ENCODE results near the gene TTC7B.

DNA sequence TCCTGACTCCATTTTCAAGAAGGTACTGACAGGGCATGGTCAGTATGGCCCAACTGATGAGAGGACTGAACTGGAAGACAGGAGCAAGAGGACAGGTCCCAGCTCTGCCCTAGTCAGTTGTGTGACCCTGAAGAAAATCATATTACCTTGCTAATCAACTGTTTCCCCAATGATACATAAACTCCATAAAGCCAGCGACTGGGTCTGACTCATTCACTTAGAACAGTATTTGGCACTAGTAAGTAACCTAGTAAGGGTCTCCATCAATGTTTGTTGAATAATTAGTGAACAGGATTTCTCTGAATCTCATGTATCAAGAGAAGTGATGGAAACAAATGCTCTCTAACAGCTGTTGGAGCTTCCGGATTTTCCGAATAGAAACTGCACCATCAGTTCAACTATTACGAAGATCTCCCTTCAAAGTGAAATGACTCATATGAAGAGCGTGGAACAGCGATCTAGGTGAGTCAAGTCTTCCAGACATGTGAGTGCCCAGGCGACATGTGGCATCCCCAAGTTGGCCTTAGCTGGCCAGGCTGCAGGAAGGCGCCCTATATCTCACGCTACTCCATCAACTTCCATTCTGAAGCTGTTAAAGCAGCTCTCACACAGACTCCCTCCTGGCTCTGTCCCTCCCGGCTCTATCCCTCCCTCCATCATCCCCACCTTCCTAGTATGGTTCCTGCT, 94.5 kb downstream of the TTC7B start:
- TF ChIP-seq, protein P1, sequence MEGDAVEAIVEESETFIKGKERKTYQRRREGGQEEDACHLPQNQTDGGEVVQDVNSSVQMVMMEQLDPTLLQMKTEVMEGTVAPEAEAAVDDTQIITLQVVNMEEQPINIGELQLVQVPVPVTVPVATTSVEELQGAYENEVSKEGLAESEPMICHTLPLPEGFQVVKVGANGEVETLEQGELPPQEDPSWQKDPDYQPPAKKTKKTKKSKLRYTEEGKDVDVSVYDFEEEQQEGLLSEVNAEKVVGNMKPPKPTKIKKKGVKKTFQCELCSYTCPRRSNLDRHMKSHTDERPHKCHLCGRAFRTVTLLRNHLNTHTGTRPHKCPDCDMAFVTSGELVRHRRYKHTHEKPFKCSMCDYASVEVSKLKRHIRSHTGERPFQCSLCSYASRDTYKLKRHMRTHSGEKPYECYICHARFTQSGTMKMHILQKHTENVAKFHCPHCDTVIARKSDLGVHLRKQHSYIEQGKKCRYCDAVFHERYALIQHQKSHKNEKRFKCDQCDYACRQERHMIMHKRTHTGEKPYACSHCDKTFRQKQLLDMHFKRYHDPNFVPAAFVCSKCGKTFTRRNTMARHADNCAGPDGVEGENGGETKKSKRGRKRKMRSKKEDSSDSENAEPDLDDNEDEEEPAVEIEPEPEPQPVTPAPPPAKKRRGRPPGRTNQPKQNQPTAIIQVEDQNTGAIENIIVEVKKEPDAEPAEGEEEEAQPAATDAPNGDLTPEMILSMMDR (IDR thresholded peaks at IDR 0.05), result no peak
- TF ChIP-seq EZH2 (IDR thresholded peaks at IDR 0.05) (no peak), EZH2phosphoT487 (IDR thresholded peaks at IDR 0.05) (no peak)

Data from neural progenitor cell (in vitro differentiated cells).